GM21825 (cell line): ENCODE data around the gene BORCS6.

Experiments
- ATAC-seq: cut with Tn5 transposase; IDR thresholded peaks from one replicate; pipeline ENCODE4 v1.9.1; 2021; ENCODE audit warnings: mild to moderate bottlenecking, moderate library complexity; ENCODE audit not compliant: unreplicated experiment

Gene BORCS6

DNA sequence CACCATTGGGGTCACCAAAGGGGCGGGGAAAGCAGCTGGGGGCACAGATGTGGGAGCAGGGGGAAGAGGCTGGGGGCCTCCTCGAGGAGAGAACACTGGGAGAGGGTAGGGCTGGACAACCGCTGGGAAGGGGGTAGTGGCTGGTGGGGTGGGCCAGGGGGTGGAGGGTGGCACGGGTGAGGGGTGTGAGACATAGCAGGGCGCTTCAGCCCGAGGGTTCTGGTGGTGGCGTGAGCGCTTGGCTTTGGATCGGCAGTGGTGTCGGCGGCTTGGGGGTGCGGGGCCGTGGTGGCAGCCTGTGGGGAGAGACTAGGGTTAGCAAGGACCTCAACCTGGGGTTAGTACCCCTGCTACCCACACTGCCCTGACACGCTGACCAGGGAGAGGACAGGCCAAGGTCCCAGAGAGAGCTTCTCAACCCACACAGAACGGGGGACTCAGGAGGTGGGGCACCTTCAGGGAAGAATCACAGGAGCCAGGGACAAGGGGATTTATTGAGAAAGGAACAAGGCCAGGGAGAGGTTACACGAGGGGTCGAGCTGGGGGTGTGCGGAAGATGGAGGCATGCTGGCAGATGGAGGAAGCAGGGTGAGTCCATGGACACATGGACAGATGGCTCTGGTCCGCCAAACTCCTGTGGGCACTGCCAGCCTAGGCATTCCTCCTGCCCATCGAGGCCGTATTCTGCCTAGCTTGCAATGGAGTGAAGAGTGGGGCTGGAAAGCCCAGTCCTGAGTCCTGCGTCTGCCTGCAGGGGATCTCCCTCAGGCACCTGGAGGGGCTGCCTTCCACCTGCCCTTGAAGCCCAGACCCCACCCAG is 46.2 kb downstream of the BORCS6 start:
- ATAC-seq = no peak

DNA sequence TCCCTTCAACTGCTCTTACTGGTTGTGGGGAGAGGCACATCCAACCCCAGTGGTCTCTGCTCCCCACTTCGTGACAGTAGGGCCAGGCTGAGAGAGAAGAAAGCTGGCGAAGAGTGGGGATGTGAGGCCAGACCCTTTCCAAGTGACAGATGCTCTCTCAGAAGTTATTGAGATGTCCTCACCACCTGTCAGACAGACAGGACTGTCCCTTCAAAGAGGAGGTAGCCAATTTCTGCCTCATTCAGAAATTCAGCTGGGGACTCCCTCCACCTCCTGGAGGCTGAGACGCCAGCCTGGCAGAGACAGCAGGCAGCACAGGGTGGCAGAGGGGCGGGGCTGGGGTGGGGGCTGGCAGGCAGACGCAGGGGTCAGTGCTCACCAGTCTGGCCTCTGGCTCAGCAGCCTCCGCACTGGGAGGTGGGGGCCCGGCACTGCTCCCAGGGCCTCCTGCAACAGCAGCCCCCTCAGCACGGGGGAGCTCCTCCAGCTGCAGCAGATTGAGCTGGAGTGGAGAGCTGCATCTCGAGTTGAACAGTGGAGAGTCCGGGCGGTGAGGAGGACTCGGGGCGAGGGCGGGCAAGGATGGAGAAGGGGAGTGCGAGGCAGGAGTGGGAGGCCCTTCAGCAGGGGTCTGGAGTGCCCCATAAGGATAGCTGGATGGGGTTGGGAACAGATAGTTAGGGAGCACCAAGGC is 46.9 kb downstream of the BORCS6 start:
- ATAC-seq = no peak

DNA sequence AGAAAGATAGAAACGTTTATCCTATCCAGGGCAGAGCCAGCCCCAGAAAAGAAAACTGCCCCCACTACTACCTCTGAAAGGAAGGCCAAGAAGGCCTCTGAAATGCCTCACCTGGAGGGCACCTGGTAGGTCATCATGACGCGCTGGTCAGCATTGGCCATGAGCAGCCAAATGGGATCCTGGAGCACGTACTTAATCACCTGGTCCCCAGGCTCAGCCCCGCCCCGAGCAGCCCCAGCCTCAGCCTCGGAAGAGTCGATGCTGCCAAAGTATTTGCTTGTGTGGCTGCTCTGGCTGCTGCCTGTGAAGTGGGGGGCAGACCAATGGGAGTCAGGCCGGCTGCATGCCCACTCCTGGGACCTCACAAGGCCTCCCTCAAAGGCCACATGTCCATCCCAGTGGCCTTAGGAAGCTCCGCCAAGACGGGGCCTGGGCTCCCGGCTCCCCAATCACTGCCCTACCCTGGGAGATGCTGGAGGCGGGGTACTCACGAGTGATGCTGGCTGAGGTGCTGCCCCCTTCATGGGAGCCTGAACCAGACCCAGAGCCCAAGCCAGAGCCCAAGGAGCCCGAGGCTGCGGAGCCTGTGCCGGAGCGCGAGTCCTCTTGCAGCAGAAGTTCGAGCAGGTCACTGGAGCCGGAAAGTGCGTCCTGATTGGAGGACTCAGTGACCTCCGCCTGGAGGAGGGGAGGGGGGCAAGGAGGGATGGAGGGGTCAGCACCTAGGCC is 47.7 kb downstream of the BORCS6 start:
- ATAC-seq = no peak

DNA sequence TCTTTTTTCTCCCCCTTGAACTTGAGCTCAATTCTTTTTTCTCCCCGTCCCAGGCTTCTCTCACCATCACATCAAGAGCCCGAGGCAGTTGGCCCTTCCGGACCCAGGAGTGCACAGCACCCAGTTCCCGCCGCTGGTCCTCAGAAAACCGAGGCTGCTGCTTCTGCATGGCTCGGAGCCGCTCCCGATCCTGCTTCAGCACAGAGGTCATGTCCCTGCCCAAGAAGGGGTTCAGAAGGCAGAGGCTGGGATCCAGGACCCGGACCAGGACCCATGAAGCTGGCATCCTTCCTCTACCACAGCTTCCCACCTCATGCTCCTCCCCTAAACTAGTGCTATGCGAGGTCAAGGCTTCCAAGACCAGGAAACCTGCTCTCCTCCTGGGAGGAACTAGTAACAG is 48.2 kb downstream of the BORCS6 start:
- no peak for ATAC-seq

DNA sequence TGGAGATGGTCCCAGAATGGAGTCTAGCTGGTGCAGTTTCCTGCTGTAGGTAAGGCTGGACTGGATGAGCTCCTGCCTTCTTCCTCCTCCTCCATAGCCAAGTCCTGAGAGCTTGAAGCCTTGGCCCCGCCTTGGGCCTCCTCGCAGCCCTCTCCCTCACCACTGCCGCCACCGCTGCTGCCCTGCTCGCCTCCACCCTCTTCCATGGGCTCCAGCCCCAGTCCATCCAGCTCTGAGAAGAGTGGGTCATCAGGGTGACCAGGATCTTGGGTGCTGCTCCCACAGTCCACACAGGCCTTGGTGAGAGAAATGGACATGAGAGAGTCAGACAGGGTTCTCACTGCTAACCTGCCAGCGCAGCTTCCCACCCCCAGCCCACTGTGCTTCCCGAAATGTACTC is 48.9 kb downstream of the BORCS6 start:
- ATAC-seq = no peak

DNA sequence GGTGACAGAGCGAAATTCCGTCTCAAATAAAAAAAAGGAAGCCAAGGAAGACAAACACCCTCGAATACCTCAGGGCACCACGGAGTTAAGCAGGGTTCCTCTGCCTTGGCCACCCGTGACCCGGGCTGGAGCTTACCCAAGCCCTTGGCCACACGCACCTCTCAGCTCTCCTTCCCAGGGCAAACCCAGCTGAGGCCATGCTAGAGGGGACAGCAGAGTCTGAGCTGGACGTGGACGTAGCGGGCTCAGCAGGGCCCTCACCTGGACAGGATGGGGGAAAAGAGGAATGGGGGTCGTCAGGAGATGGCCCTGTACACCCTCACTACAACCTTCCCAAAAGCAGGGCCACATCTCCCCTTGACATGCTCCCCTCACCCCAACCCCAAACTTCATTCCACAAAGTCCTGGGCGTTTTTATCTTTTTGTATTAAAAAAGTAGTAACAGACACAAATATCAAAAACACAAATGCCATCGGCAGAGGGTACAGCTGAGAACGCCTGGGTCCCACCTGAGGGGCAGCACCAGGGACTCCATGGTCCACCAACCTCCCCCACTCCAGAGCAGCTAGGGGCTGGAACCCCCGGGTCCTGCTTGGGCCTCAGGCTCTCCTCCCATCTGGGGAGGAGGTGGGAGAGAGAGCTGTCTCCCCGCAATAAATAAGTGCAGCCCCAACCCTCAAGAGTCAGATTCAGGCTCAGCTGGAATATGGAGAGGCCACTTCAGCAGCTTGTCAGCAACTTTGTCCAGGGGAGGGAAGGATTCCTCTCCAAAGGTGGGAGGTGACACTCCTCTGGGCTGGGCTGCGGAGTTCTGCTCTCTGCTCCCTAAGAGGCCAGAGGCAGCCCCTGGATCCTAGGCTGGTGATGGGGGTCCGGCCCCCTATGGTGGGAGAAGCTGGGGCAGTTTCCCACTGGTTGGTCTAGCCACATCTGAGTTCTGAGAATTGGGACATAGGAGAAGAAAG is 49.6 kb downstream of the BORCS6 start:
- ATAC-seq = no peak

DNA sequence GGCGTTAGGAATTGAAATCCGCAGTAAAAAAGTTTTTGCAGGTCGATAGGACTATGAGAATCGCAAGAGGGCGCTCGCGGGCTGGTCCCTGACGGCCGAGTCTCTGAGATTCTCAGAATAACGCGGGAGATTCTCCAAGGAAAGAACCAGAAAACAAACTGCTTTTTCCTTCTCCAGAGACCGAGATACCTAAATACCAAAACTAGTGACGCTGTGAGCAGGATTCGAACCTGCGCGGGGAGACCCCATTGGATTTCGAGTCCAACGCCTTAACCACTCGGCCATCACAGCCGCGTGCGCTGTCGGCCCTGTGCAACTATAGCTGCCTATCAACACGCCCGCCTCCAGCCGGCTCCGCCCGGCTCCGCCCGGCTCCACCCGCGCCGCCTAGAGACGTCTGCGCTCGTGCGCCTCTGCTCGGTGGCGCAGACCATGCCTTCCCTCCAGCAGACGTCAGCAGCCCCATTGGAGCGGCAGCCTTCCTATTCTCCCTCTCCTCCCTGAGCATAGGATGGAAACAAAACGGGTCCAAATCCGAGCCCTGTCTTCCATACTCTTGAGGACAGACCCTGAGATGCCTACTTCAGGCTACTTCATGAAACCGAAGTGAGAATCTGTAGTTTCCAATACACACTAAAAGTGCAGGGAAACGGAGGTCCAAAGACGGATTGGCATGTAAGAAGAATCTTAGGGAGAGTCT is 51.2 kb downstream of the BORCS6 start:
- peak; percentile 73 for ATAC-seq

DNA sequence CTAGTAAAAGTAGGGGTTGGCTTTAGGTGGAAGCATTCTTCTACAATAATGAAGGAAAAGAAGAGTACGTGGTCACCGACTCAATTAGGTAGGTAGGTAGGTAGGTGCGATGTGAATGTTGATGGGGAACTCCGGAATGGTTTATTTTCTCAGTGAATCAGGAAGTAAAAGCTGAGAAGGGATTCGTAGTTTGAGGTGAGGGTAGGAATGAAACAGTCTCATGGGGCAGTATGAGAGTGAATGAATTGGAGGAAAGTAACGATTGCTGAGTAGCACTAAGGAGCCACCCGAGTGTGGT is 51.7 kb downstream of the BORCS6 start:
- no peak for ATAC-seq
